Pons (tissue), 1 donor: ENCODE measurements around the gene TTC9C.
"Not testable (repeated sequence)": the region's sequence is repeated elsewhere in the genome, so short reads cannot be mapped to it uniquely, and the experiment has no call there.

Source experiments
- DNase-seq: peaks from one replicate; pipeline ENCODE4 v3.0.0-alpha.2; 2016; ENCODE audit warnings: low spot score

Gene TTC9C

GRCh38 chr11:62728171-62728988 lies at the start of gene TTC9C:
Gene TTC9C, plus strand, starts transcription at chr11:62728486. Its CDS starts 363 bp downstream, at chr11:62728849.
- DNase-seq = peak; percentile 92

- peak; percentile 80 for DNase-seq
These were observed 49.3 kb upstream of the TTC9C start, which contains the start of gene UBXN1 for GRCh38 chr11:62678770-62679696. Gene UBXN1, minus strand, starts transcription at chr11:62679073. Its CDS starts 150 bp downstream, at chr11:62678923.

GRCh38 chr11:62680825-62681240 lies 47.5 kb upstream of the TTC9C start:
- DNase-seq = peak; percentile 38

- no peak for DNase-seq
These were observed 45.8 kb upstream of the TTC9C start for GRCh38 chr11:62682518-62682917.

GRCh38 chr11:62687508-62688396 lies 40.5 kb upstream of the TTC9C start:
- DNase-seq = no peak

GRCh38 chr11:62688491-62688890 lies 39.8 kb upstream of the TTC9C start:
- no peak for DNase-seq

GRCh38 chr11:62689421-62690183 lies 38.7 kb upstream of the TTC9C start, which contains the start of gene LRRN4CL:
Gene LRRN4CL, minus strand, starts transcription at chr11:62689530. Its CDS starts 1,022 bp downstream, at chr11:62688508.
- DNase-seq = no peak

- not testable (repeated sequence) for DNase-seq
These were observed 34.7 kb upstream of the TTC9C start for GRCh38 chr11:62693624-62694023.

GRCh38 chr11:62694455-62695167 lies 33.7 kb upstream of the TTC9C start:
- peak; percentile 91 for DNase-seq

GRCh38 chr11:62702246-62702645 lies 26.0 kb upstream of the TTC9C start:
- DNase-seq = no peak

GRCh38 chr11:62703921-62704320 lies 24.4 kb upstream of the TTC9C start:
- DNase-seq = not testable (repeated sequence)

- no peak for DNase-seq
These were observed 22.9 kb upstream of the TTC9C start for GRCh38 chr11:62705413-62705812.

GRCh38 chr11:62705880-62706849 lies 22.1 kb upstream of the TTC9C start:
- DNase-seq = peak; percentile 90

- no peak for DNase-seq
These were observed 21.4 kb upstream of the TTC9C start for GRCh38 chr11:62706850-62707247.

GRCh38 chr11:62707277-62707861 lies 20.9 kb upstream of the TTC9C start, which contains the start of the genes BSCL2 and GNG3:
Gene BSCL2, minus strand, starts transcription at chr11:62707424. Its CDS starts 229 bp downstream, at chr11:62707195.
Gene GNG3, plus strand, starts transcription at chr11:62707676. Its CDS starts 620 bp downstream, at chr11:62708296.
- DNase-seq = peak; percentile 62

- DNase-seq = no peak
These were observed 19.9 kb upstream of the TTC9C start for GRCh38 chr11:62708392-62708791.

- no peak for DNase-seq
These were observed 19.5 kb upstream of the TTC9C start for GRCh38 chr11:62708793-62709192.
